Parathyroid adenoma (tissue), 2 donors: ENCODE results near the gene PCDHGA4.
"Not testable (repeated sequence)": the region's sequence is repeated elsewhere in the genome, so short reads cannot be mapped to it uniquely, and the experiment has no call there.

Source experiments
- H2AFZ ChIP-seq: fragments of 300-600 bp; sonication (generic); one replicate; pipeline ENCODE4 v1.7.0; 2017; ENCODE audit warnings: antibody characterized with exemption, mild to moderate bottlenecking
- H3K27ac ChIP-seq: fragments of 300-600 bp; sonication (generic); one replicate; pipeline ENCODE4 v1.7.0; 2017
- H3K27me3 ChIP-seq: fragments of 300-600 bp; sonication (generic); one replicate; pipeline ENCODE4 v1.7.0; 2017; ENCODE audit warnings: low read length; ENCODE audit not compliant: control insufficient read depth, insufficient read depth
- H3K36me3 ChIP-seq: fragments of 300-600 bp; sonication (generic); one replicate; pipeline ENCODE4 v1.7.0; 2017; ENCODE audit warnings: low read length; ENCODE audit not compliant: control insufficient read depth, insufficient read depth
- H3K4me1 ChIP-seq: fragments of 300-600 bp; sonication (generic); one replicate; pipeline ENCODE4 v1.7.0; 2017; ENCODE audit warnings: control low read depth
- H3K4me2 ChIP-seq: fragments of 300-600 bp; sonication (generic); one replicate; pipeline ENCODE4 v1.7.0; 2017; ENCODE audit warnings: low read length
- H3K4me3 ChIP-seq: fragments of 300-600 bp; sonication (generic); one replicate; pipeline ENCODE4 v1.7.0; 2017; ENCODE audit warnings: low read depth, low read length
- H3K79me2 ChIP-seq: fragments of 300-600 bp; sonication (generic); one replicate; pipeline ENCODE4 v1.7.0; 2017; ENCODE audit warnings: control low read depth
- H3K9ac ChIP-seq: fragments of 300-600 bp; sonication (generic); one replicate; pipeline ENCODE4 v1.7.0; 2017; ENCODE audit warnings: mild to moderate bottlenecking
- H3K9me3 ChIP-seq: fragments of 300-600 bp; sonication (generic); one replicate; pipeline ENCODE4 v1.7.0; 2017; ENCODE audit warnings: low read length; ENCODE audit not compliant: control insufficient read depth
- TF ChIP-seq, protein P1 (sequence below): fragments of 300-600 bp; sonication (generic); IDR thresholded peaks from one replicate; pipeline ENCODE4 v1.7.0; 2017; ENCODE audit warnings: antibody characterized with exemption, mild to moderate bottlenecking
- donor health status: primary hyperparathyroidism.

PCDHGA4 gene

DNA sequence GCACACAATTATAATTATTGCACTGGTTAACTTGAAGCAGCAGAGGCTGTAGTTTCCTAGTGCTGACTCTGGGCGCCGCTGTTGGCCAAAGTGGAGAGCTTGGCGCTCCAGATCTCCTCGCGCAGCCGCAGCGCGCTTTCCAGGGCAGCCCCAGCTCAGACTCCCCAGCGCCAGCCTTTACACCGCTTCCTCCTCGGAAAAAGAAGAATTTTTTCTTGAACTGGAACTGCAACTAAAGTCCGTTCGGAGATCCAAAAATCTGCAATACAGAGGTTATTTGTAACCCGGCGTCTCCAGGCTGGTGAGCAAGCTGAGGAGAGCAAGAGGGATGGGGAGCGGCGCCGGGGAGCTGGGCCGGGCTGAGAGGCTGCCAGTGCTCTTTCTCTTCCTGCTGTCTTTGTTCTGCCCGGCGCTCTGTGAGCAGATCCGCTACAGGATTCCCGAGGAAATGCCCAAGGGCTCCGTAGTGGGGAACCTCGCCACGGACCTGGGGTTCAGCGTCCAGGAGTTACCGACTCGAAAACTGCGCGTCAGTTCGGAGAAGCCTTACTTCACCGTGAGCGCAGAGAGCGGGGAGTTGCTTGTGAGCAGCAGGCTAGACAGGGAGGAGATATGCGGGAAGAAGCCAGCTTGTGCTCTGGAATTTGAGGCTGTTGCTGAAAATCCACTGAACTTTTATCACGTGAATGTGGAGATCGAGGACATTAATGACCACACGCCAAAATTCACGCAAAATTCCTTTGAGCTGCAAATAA, 32.9 kb downstream of the PCDHGA4 start, which contains the start of gene PCDHGB4:
Gene PCDHGB4 (plus strand): TSS at position 142 of the 755 bp plus-strand sequence. CDS start 187 bp downstream, at position 329.
- H3K9ac ChIP-seq, H3K4me2 ChIP-seq, H2AFZ ChIP-seq, H3K36me3 ChIP-seq, H3K79me2 ChIP-seq, H3K4me3 ChIP-seq, H3K27me3 ChIP-seq, H3K9me3 ChIP-seq, H3K4me1 ChIP-seq, H3K27ac ChIP-seq: not testable (repeated sequence)
- TF ChIP-seq, protein P1, sequence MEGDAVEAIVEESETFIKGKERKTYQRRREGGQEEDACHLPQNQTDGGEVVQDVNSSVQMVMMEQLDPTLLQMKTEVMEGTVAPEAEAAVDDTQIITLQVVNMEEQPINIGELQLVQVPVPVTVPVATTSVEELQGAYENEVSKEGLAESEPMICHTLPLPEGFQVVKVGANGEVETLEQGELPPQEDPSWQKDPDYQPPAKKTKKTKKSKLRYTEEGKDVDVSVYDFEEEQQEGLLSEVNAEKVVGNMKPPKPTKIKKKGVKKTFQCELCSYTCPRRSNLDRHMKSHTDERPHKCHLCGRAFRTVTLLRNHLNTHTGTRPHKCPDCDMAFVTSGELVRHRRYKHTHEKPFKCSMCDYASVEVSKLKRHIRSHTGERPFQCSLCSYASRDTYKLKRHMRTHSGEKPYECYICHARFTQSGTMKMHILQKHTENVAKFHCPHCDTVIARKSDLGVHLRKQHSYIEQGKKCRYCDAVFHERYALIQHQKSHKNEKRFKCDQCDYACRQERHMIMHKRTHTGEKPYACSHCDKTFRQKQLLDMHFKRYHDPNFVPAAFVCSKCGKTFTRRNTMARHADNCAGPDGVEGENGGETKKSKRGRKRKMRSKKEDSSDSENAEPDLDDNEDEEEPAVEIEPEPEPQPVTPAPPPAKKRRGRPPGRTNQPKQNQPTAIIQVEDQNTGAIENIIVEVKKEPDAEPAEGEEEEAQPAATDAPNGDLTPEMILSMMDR: peak; percentile 43

DNA sequence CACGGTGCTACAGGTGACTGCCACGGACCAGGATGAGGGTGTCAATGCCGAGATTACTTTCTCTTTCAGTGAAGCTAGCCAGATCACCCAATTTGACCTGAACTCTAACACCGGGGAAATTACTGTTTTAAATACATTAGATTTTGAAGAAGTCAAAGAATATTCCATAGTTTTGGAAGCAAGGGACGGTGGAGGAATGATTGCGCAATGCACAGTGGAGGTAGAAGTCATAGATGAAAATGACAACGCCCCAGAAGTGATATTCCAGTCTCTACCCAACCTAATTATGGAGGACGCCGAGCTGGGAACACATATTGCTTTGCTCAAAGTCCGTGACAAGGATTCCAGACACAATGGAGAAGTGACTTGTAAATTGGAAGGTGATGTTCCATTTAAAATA, 33.8 kb downstream of the PCDHGA4 start:
- TF ChIP-seq, protein P1: no peak
- Histone ChIP-seq H2AFZ (no peak overlapping the region), H3K9ac (no peak overlapping the region), H3K4me3 (no peak overlapping the region), H3K36me3 (peaks cover 3% of the 10 kb centered on the region), H3K27me3 (no peaks in the 10 kb centered on the region), H3K9me3 (no peaks in the 10 kb centered on the region), H3K4me1 (no peaks in the 10 kb centered on the region), H3K27ac (no peak overlapping the region), H3K4me2 (no peak overlapping the region), H3K79me2 (no peaks in the 10 kb centered on the region)

DNA sequence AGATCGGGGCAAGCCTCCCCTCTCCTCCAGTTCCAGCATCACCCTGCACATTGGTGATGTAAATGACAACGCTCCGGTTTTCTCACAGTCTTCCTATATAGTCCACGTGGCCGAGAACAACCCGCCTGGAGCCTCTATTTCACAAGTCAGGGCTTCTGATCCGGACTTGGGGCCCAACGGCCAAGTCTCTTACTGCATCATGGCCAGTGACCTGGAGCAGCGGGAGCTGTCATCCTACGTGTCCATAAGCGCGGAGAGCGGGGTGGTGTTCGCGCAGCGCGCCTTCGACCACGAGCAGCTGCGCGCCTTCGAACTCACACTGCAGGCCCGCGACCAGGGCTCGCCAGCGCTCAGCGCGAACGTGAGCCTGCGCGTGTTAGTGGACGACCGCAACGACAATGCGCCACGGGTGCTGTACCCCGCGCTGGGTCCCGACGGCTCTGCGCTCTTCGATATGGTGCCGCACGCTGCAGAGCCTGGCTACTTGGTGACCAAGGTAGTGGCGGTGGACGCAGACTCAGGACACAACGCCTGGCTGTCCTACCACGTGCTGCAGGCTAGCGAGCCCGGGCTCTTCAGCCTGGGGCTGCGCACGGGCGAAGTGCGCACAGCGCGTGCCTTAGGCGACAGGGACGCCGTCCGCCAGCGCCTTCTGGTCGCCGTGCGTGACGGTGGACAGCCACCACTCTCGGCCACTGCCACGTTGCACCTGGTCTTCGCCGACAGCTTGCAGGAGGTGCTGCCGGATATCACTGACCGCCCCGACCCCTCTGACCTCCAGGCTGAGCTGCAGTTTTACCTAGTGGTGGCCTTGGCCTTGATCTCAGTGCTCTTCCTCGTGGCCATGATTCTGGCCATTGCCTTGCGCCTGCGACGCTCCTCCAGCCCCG, 34.6 kb downstream of the PCDHGA4 start:
- H3K9me3 ChIP-seq: no peaks in the 10 kb centered on the region
- H3K36me3 ChIP-seq: peaks cover 3% of the 10 kb centered on the region
- H3K4me2 ChIP-seq: no peak overlapping the region
- no peaks in the 10 kb centered on the region for H3K27me3 ChIP-seq
- no peaks in the 10 kb centered on the region for H3K79me2 ChIP-seq
- H3K4me3 ChIP-seq: no peak overlapping the region
- no peaks in the 10 kb centered on the region for H3K4me1 ChIP-seq
- no peak overlapping the region for H2AFZ ChIP-seq
- TF ChIP-seq, protein P1: no peak
- H3K27ac ChIP-seq: no peak overlapping the region
- no peak overlapping the region for H3K9ac ChIP-seq

DNA sequence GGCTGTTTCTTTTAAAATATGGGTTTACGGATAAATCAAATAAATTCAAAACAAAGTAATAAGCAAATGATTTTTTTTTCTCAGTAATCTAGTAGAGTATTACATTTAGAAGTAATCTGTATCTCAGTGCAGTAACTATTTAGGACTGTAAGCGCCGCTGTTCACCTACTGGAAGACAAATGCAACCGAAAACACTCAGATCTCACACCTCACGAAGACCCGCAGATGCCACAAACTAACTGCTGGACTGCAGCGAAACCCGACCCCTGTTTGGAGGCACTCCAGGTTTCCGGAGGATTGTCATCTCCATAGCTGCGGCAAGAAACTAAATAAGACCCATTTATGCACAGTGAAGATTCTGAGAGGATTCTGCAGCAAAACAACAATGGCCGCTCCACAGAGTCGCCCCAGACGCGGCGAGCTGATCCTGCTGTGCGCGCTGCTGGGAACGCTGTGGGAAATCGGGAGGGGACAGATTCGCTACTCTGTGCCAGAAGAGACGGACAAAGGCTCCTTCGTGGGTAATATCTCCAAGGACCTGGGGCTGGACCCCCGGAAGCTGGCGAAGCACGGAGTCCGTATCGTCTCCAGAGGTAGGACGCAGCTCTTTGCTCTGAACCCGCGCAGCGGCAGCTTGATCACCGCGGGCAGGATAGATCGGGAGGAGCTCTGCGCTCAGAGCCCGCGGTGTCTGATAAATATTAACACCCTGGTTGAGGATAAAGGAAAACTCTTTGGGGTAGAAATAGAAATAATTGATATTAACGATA, 37.8 kb downstream of the PCDHGA4 start, which contains the start of gene PCDHGA8:
Gene PCDHGA8 (plus strand): TSS at position 205 of the 770 bp plus-strand sequence. CDS start 181 bp downstream, at position 386.
- Histone ChIP-seq H3K9me3 (no peaks in the 10 kb centered on the region), H3K4me2 (no peak within 1 kb of the TSS), H2AFZ (no peak within 1 kb of the TSS), H3K27me3 (no peaks in the 10 kb centered on the region), H3K9ac (no peak within 1 kb of the TSS), H3K79me2 (no peaks in the 10 kb centered on the region), H3K27ac (no peak within 1 kb of the TSS), H3K36me3 (peaks cover 3% of the 10 kb centered on the region), H3K4me3 (no peak within 1 kb of the TSS), H3K4me1 (no peaks in the 10 kb centered on the region)
- TF ChIP-seq, protein P1: no peak
